HG02798 (cell line): ENCODE measurements around the gene FLAD1.

ENCODE experiments used
- ATAC-seq: cut with Tn5 transposase; IDR thresholded peaks from one replicate; pipeline ENCODE4 v1.9.1; 2021; ENCODE audit warnings: mild to moderate bottlenecking; ENCODE audit not compliant: unreplicated experiment, poor library complexity

FLAD1 gene

GRCh38 chr1:154951901-154952657 is 31.1 kb upstream of the FLAD1 start:
- ATAC-seq = no peak

GRCh38 chr1:154952664-154953063 is 30.5 kb upstream of the FLAD1 start:
- no peak for ATAC-seq

GRCh38 chr1:154953611-154954038 is 29.5 kb upstream of the FLAD1 start:
- ATAC-seq = no peak

- no peak for ATAC-seq
Measured at GRCh38 chr1:154954541-154954940, 28.6 kb upstream of the FLAD1 start.

DNA sequence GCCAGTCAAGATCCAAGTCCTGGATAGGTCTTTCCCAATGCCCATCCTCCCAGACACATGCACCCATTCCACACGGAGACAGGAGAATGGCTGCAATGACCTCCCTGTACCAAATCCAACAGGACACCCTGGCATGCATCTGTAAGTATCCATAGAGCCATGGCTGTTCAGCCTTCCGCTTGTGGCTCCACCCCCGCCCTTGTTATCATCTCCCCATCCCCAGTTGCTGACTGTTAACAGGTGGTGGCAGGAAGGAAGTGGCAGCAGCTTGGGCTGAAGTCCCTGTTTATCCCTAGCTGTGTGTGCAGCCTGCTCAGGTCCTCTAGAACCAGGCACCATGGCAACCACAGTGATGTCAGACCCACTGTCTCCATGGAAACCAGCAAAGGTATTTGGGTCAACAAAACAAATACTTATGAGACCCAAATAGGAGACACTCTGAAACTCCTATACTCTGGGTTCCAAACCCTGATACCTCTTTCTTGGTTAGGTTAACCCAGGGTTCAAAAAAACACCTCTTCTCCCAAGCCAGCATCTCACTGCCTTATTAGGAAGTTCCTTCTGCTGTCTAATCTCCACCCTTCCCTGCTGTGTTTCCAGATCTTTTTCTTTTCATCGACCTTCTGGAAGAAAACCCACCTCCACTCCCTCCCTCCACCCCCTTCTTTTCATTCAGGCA is 28.0 kb upstream of the FLAD1 start:
- peak; percentile 36 for ATAC-seq

DNA sequence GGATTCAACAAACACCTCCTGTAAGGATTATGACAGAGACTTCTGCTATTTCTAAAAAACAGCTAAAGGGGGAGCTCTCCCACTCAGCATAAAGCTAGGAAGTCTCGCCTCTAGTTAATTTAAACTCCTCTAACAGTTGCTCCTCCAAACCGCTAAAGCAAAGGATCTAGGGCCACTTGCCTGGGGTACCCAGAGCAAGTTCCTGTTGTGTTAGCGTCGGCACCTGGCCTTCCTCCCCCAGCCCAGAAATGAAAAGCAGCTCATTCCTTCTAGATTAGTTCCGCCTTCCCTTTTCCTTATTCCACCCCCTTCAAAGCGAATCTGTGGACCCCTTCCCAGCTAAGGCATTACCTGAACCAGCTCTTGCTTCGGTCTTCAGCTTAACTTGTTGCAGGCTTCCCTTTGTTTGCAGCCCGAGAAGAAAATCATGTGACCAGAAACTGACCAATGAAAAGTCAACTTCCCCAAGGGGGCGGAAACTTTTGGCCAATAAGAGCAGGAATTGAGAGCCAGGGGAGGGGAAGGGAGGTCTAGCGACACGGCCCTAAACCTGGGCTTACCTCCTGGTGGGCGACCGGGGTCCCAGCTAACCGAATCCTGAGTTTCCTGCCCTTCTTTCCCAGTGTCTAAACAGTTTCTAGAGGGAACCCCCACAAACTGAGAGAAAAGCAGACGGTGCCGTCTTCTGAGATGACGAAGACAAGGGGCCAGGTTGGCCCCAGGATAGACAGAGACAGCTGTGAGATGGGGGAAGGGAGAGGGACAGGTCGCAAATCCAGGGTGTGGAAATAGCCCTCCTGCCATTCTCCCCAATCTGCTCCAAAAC is 27.2 kb upstream of the FLAD1 start, which contains the start of gene PBXIP1:
Gene PBXIP1, minus strand, starts transcription at position 382 of the 826 bp plus-strand sequence. CDS start 2,378 bp downstream, outside the sequence.
- ATAC-seq = peak; percentile 77

DNA sequence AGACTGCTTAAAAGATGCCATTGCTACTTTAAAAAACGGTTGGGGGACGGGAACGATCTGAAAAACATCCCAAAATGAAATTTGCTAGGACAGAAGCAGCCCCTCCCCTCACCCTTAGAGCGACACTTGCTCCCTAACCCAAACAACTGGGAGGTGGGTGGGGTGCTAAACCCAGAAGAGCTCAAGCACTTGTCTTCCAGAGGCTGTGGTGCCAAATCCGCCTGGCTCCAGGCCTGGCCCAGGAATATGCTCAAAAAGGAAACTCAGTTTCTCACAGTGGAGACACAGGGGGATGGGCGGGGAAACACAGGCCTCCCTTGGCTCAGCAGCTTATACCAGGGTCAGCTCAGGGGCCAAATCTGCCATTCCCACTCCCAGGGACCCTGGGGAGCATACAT is 26.6 kb upstream of the FLAD1 start:
- no peak for ATAC-seq

DNA sequence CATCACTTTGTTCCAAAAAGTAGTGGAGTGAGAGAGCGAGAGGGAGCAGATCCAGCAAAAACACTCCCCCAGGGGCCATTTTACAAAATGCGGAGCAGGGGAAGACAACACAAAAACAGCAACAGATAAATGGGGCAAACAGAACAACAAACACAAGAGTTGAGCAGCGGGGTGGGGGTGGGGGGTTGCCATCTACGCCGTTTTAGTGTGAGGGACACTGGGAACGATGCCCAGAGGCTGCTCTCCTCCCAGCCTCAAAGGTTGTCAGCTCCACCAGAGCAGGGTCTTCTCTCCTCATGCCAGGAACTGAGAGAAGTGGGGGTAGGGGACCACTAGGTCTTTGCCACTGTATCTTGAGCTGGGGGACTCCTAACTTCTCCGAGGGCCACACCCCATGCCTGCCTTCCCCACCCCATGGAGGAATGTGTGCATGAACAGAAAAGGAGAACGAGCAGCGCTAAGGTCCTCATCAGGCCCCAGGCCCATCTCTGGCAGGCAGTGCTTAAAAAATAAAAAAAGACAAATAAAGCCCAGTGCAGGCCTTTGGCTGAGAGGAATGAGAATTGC is 26.0 kb upstream of the FLAD1 start:
- no peak for ATAC-seq

DNA sequence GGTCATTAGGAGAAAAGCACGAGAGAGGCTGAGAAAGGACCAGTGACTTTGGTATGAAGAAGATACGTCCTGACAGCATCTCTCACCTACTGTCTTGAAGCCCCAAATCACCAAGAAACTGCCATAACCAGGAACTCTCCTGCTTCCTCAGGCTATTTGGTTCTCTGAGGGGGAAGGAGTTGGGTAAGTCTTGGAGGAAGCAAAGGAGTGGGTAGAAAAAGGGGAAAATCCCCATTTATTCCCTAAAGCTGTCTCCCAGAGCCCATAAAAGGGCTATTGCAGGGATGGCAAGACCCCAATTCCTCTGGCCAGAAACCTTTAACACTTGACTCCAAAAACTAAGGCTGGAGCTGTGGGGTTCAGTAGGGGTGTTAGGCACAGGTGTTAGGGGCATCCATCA is 25.1 kb upstream of the FLAD1 start:
- ATAC-seq = no peak

DNA sequence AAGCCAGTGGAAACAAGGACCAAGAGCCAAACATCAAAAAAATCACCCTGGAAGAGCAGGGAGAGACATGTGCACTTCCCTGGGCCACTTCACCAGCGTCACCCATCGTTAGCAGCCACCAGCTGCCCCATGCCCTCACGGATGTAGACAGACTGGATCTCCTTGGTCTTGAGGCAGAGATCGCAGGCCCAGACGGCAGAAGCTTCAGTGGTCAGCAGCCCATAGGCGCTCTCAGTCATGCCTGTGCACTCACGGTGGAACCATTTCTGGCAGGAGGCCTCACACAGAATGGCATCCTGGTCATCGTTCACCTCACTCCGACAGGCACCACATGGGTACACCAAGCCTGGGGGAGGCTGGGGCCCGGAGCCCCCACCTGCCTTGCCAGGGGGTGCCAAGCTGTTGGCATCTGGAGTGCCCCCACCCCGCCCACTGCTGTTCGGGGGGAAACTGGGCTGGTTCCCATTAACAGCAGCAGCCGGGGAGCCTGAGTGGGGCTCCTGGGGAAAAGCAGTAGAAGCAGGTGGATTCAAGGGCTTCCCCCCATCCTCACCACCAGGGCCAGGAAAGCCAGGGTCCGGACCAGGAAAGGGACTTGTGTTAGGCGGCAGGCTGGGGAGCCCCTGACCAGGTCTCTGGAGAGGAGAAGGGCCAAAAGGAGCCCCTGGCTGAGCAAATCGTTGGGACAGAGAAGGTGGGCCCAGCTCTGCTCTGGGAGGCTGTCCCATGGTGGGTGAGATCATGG is 24.3 kb upstream of the FLAD1 start:
- ATAC-seq = no peak

DNA sequence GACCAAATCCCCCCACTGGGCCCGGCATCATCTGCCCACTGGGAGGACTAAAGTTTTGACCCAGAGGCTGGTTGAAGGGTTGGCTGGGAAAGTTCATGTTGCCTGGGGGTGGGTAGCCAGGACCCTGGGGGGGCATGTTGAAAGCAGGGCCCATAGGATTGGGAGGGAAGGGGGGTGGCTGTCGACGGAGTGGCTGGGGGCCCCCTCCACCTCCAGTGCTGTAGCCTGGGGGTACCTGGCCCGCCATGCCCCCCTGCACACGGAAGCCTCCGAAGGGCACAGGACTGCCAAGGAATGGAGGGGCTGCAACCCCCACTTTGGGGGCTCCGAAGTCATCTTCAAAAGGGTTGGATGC is 23.7 kb upstream of the FLAD1 start:
- ATAC-seq = no peak

- no peak for ATAC-seq
Measured at GRCh38 chr1:154960446-154961136, 22.6 kb upstream of the FLAD1 start.

GRCh38 chr1:154961207-154962155 is 21.7 kb upstream of the FLAD1 start, which contains the start of gene PYGO2:
PYGO2 (minus strand) TSS chr1:154961782; CDS start chr1:154961576, 206 bp downstream.
- peak; percentile 83 for ATAC-seq

- ATAC-seq = peak; percentile 7
Measured at GRCh38 chr1:154962156-154962749, 20.9 kb upstream of the FLAD1 start.

GRCh38 chr1:154962795-154963330 is 20.3 kb upstream of the FLAD1 start:
- ATAC-seq = no peak

DNA sequence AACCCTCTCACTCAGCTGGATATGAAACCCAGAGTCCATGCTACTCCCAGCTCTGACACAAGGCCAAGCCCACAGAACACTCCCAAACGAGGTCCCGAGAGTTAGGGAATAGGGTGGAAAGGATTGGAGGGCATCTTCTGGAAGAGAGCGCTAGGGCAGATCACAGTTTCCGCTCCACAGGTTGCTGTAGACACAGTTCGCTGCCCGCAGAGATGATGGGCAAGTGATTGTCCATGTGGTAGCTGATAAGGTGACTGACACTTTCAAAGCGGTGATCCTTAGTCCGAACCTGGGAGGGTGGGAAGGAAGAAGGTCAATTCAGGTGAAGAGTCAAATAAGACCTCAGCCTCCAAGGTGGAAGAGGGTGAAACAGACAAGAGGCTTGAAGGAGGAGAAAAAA is 19.5 kb upstream of the FLAD1 start:
- ATAC-seq = no peak

DNA sequence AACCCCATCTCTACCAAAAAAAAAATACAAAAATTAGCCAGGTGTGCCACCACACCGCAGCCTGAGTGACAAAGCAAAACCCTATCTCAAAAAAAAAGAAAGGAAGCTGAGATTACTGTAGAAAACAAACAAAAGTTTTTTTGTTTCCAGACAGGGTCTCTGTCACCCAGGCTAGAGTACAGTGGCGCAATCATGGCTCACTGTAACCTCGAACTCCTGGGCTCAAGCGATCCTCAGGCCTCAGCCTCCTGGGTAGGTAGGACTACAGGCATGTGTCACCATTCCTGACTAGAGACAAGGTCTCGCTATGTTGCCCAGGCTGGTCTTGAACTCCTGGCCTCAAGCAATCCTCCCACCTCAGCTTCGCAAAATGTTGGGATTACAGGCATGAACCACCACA is 18.8 kb upstream of the FLAD1 start:
- no peak for ATAC-seq

GRCh38 chr1:154966111-154966510 is 17.0 kb upstream of the FLAD1 start:
- no peak for ATAC-seq
